Neutrophil (primary cell): Measurements from ENCODE around the gene SLC4A2.

Experiments used
- H3K27ac ChIP-seq: fragments of 200-600 bp; sonication (generic); 2 replicates; pipeline ENCODE4 v1.5.1; 2016; ENCODE audit warnings: mild to moderate bottlenecking, moderate library complexity
- H3K27me3 ChIP-seq: fragments of 200-600 bp; sonication (generic); 2 replicates; pipeline ENCODE4 v1.6.0; 2016; ENCODE audit warnings: mild to moderate bottlenecking
- H3K36me3 ChIP-seq: fragments of 200-600 bp; sonication (generic); 2 replicates; pipeline ENCODE4 v1.5.1; 2017
- H3K4me1 ChIP-seq, 2 experiments: fragments of 200-600 bp in 1 of 2; sonication (generic) in 1 of 2; 1 replicate in 1 of 2; 2 replicates in 1 of 2; pipeline versions ENCODE4 v1.5.1 to v1.6.1; 2013 to 2016; ENCODE audit warnings: low read depth in 1 of 2, low read length in 1 of 2, mild to moderate bottlenecking in 1 of 2, moderate library complexity in 1 of 2; ENCODE audit not compliant: control insufficient read depth in 1 of 2, insufficient read depth in 1 of 2
- H3K4me3 ChIP-seq, 2 experiments: fragments of 200-600 bp in 1 of 2; sonication (generic) in 1 of 2; 1 replicate in 1 of 2; 2 replicates in 1 of 2; pipeline ENCODE4 v1.5.1; 2013 to 2016; ENCODE audit warnings: low read depth in 1 of 2, low read length in 1 of 2, mild to moderate bottlenecking in 1 of 2, moderate library complexity in 1 of 2
- H3K9me3 ChIP-seq: fragments of 200-600 bp; sonication (generic); 2 replicates; pipeline ENCODE4 v1.5.1; 2016
- CTCF ChIP-seq: fragments of 200-600 bp; sonication (generic); IDR thresholded peaks from 2 replicates; pipeline ENCODE4 v1.5.1; 2016; ENCODE audit warnings: antibody characterized with exemption

Gene SLC4A2

DNA sequence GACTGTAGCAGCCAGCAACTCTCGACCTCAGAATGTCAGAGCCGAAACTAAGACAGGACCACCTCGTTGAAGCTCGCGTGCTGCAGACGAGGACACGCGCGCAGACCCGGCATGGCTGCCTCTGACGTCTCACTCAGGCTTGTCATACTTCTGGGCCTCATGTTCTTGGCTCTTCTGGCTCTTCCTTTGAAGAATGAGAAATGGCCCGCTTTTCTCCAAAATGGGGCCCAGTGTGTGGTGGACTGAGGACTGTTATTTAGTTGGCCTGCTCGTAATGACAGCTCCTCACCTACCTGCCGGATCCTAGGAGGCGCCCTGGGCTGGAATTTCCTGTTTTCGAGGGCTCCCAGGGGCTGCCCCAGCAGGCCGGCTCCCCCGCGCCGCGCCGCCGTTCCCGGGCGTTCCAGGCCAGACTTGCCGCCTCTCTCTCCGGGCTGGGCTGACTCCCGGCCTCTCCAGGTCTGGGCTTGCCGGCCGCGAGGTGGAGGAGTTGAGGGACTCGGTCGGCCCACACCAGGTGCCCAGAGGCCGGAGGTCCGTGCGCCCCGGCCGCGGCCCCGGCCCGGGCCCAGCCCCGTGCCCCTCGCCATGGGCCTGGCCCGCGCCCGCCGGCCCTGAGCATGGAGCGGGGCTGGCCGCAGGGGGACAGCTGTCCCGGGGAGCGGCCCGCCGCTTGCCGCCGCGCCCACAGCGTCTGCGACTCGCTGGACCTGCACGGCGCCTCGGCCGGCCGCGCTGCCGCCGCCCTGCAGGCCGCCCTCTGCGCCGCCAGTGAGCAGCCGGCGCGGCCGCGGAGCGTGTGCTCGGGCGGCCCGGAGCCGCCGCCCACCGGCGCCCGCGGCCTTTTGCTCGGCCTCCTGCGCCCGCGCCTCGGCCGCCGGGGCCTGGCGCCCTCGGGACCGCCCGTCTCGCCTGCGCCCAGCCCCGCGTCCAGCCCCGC is 55.0 kb downstream of the SLC4A2 start:
- Histone ChIP-seq H3K4me3 (no peak overlapping the region), H3K27me3 (peaks cover 48% of the 10 kb centered on the region), H3K9me3 (no peaks in the 10 kb centered on the region), H3K27ac (no peak overlapping the region), H3K36me3 (no peaks in the 10 kb centered on the region), H3K4me1 (peaks cover 0 to 3% of the 10 kb centered on the region in 2 experiments)
- no peak for TF ChIP-seq CTCF

- no peak for TF ChIP-seq CTCF
- Histone ChIP-seq H3K4me3 (no peak overlapping the region), H3K27ac (no peak overlapping the region)
Observed at GRCh38 chr7:151115121-151115835, 55.9 kb downstream of the SLC4A2 start.

DNA sequence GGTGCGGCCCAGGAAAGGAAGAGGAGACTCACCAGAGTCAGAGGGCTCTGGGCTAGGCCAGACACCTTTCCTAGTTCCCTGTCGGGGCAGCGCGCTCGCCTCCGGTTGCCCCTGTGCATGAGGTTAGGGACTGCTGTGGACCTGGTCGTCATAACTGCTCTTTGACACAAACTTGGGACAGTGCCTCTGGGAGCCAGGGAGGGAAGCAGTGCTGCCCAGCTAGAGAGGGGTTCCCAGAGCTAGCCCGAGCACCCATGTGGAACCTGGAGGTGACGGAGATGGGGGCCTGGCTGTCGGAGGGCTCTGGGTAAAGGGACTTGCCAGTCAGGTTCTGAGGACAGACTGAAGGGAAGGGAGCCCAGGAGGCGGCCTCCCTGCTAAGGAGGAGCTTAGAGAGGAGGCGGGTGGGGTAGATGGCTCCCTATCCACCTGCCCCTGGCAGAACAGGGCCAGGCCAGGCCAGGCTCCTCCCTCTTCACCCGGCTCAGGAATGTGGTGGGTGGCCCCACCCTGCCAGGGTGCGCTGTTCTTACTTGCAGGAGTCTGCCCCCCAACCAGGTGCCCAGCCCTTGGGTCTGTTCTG is 56.5 kb downstream of the SLC4A2 start:
- no peak for TF ChIP-seq CTCF
- Histone ChIP-seq H3K27ac (no peak overlapping the region), H3K4me3 (no peak overlapping the region), H3K4me1 (peaks cover 0 to 3% of the 10 kb centered on the region in 2 experiments), H3K36me3 (peaks cover under 1% of the 10 kb centered on the region), H3K27me3 (peaks cover 48% of the 10 kb centered on the region), H3K9me3 (no peaks in the 10 kb centered on the region)

More at GRCh38 chr7:151115121-151115835, 55.9 kb downstream of the SLC4A2 start:
- peaks cover 0 to 3% of the 10 kb centered on the region in 2 experiments for H3K4me1 ChIP-seq
- H3K27me3 ChIP-seq = peaks cover 48% of the 10 kb centered on the region
- H3K36me3 ChIP-seq = no peaks in the 10 kb centered on the region
- H3K9me3 ChIP-seq = no peaks in the 10 kb centered on the region

GRCh38 chr7:151116603-151117440 is 57.4 kb downstream of the SLC4A2 start:
- Histone ChIP-seq H3K36me3 (peaks cover 3% of the 10 kb centered on the region), H3K27ac (no peak overlapping the region)

More at GRCh38 chr7:151116603-151117440, 57.4 kb downstream of the SLC4A2 start:
- TF ChIP-seq CTCF = no peak
- Histone ChIP-seq H3K27me3 (peaks cover 48% of the 10 kb centered on the region), H3K4me1 (peaks cover 0 to 3% of the 10 kb centered on the region in 2 experiments), H3K9me3 (no peaks in the 10 kb centered on the region), H3K4me3 (no peak overlapping the region)
